Body of pancreas (tissue), 4 donors: Measurements from ENCODE around the gene NKD2. TPM values are rescaled to one million over a fixed set of nuclear protein-coding genes. Genes with fewer than 3 reads are reported as not detected.
"Not testable (repeated sequence)": the region's sequence is repeated elsewhere in the genome, so short reads cannot be mapped to it uniquely, and the experiment has no call there.

Experiments
- ATAC-seq: fragments of 150-250 bp; one replicate; pipeline ENCODE4 v1.9.1; 2016
- DNase-seq, 4 donors: peaks; one replicate each; pipeline ENCODE4 v3.0.0-alpha.2; 2019
- H3K27ac ChIP-seq, 4 donors: fragments of 200-600 bp; sonication (generic); 1 replicate in 3 of 4; 2 replicates in 1 of 4; pipeline versions ENCODE4 v1.5.1 to v1.6.1; 2016 to 2019; ENCODE audit warnings: mild to moderate bottlenecking in 1 of 4, mixed read lengths in 1 of 4, moderate library complexity in 1 of 4
- H3K27me3 ChIP-seq, 2 donors: fragments of 200-600 bp; sonication (generic); one replicate each; pipeline ENCODE4 v1.6.0; 2016; ENCODE audit warnings: mild to moderate bottlenecking in 1 of 2
- H3K36me3 ChIP-seq, 2 donors: fragments of 200-600 bp; sonication (generic); replicated peaks in 1 of 2; 2 replicates each; pipeline ENCODE4 v1.5.1; 2016; ENCODE audit warnings: low read depth in 2 of 2; ENCODE audit not compliant: insufficient read depth in 1 of 2
- H3K4me1 ChIP-seq: fragments of 200-600 bp; sonication (generic); one replicate; pipeline ENCODE4 v1.6.0; 2016
- H3K4me3 ChIP-seq, 2 donors: fragments of 200-600 bp; sonication (generic); 1 replicate in 1 of 2; 2 replicates in 1 of 2; pipeline ENCODE4 v1.5.1; 2016 to 2019
- H3K9me3 ChIP-seq, 3 donors: fragments of 200-600 bp; sonication (generic); 1 replicate in 2 of 3; 2 replicates in 1 of 3; pipeline ENCODE4 v1.5.1; 2016
- CTCF ChIP-seq, 7 experiments: fragments of 450-650 bp in 4 of 7; fragments of 200-600 bp in 3 of 7; sonication (generic) in 3 of 7; IDR thresholded peaks; one replicate each; pipeline ENCODE4 v1.5.1; 2016 to 2019; ENCODE audit warnings: antibody characterized with exemption in 7 of 7
- POLR2A ChIP-seq, 3 donors: fragments of 450-650 bp; IDR thresholded peaks; one replicate each; pipeline ENCODE4 v1.6.1; 2016; ENCODE audit warnings: antibody characterized with exemption in 3 of 3, mild to moderate bottlenecking in 2 of 3
- WGBS, 2 donors: methylation state at CpG; one replicate each; pipeline ENCODE4 v1.1.5; 2017; 5-methylcytosine and 5-hydroxymethylcytosine counted together
- intact Hi-C: fragments of 100-400 bp; cut with DNase I; formaldehyde crosslinking; loops from one replicate; pipeline ENCODE4 v1.15.1; 2023
- total RNA-seq, 2 donors: library from RNA; depleted of rRNA; stranded (reverse); fragments of >200 nt; gene quantifications; one replicate each; pipeline ENCODE4 v1.1.0, GENCODE V29; 2016

The NKD2 gene
- total RNA-seq, 2 donors from 2014 or later = 4.2 to 12.2 TPM

GRCh38 chr5:1081519-1081918 lies 72.9 kb downstream of the NKD2 start:
- H3K36me3 ChIP-seq = peaks cover 0 to 40% of the 10 kb centered on the region in 2 donors
- no peaks in the 10 kb centered on the region for H3K4me1 ChIP-seq
- intact Hi-C loops = no loop called here
- no peak overlapping the region for H3K4me3 ChIP-seq
- no peak overlapping the region for H3K27ac ChIP-seq
- H3K9me3 ChIP-seq = no peaks in the 10 kb centered on the region
- no peak for TF ChIP-seq CTCF (IDR thresholded peaks at IDR 0.05)
- TF ChIP-seq POLR2A (IDR thresholded peaks at IDR 0.05) = no peak
- H3K27me3 ChIP-seq = no peaks in the 10 kb centered on the region
- ATAC-seq (no peak), DNase-seq (no peak)
- WGBS, 2 donors = 88 to 93% methylated on average over 25 to 26 of the region's 26 CpGs

- peaks cover 0 to 47% of the 10 kb centered on the region in 2 donors for H3K36me3 ChIP-seq
- ATAC-seq, H3K9me3 ChIP-seq, H3K4me1 ChIP-seq, intact Hi-C loops, H3K4me3 ChIP-seq, H3K27ac ChIP-seq, DNase-seq, H3K27me3 ChIP-seq: not testable (repeated sequence)
- WGBS, 2 donors = 68 to 82% methylated on average over 13 to 15 of the region's 15 CpGs
Observed at GRCh38 chr5:1083026-1083425, 74.4 kb downstream of the NKD2 start.

- H3K9me3 ChIP-seq = no peaks in the 10 kb centered on the region
- ATAC-seq (no peak), DNase-seq (no peak)
- H3K36me3 ChIP-seq = peaks cover 0 to 46% of the 10 kb centered on the region in 2 donors
- no peaks in the 10 kb centered on the region for H3K4me1 ChIP-seq
- H3K4me3 ChIP-seq = no peak overlapping the region
- 92 to 97% methylated on average over 34 to 53 of the region's 57 CpGs for WGBS, 2 donors
- intact Hi-C loops = no loop called here
- H3K27ac ChIP-seq = no peak overlapping the region
- no peak for TF ChIP-seq CTCF (IDR thresholded peaks at IDR 0.05)
- no peak for TF ChIP-seq POLR2A (IDR thresholded peaks at IDR 0.05)
- H3K27me3 ChIP-seq = no peaks in the 10 kb centered on the region
Observed at GRCh38 chr5:1083823-1084605, 75.4 kb downstream of the NKD2 start.

- Histone ChIP-seq H3K9me3 (no peaks in the 10 kb centered on the region), H3K4me1 (peaks cover 12% of the 10 kb centered on the region), H3K27me3 (no peaks in the 10 kb centered on the region), H3K4me3 (no peak overlapping the region), H3K36me3 (peaks cover 0 to 41% of the 10 kb centered on the region in 2 donors), H3K27ac (no peak overlapping the region)
- DNase-seq (no peak), ATAC-seq (no peak)
- intact Hi-C loops = no loop called here
- WGBS, 2 donors = 95 to 98% methylated on average over 23 to 24 of the region's 39 CpGs
- TF ChIP-seq CTCF (IDR thresholded peaks at IDR 0.05) = no peak
- no peak for TF ChIP-seq POLR2A (IDR thresholded peaks at IDR 0.05)
Observed at GRCh38 chr5:1085391-1085790, 76.8 kb downstream of the NKD2 start.

DNA sequence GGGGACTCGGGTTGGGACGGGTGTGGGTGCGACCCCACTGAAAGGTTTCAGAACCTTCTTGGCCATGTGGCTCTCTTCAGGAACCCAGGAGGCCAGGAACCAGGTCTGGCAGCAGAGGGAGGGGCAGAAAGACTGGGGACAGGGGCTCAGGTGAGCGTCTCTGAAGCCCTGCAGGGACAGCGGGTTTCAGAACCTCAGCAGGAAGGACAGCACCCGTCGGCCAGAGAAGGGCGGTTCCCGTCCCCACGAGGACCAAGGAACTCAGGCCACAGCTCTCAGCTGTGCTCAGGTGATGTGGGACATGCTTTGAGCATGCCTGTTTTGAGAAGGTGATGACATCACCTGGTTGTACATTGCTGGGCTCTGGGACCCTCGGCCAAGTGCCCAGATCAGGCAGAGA lies 77.5 kb downstream of the NKD2 start:
- Histone ChIP-seq H3K27ac (no peak overlapping the region), H3K27me3 (no peaks in the 10 kb centered on the region), H3K36me3 (peaks cover 0 to 41% of the 10 kb centered on the region in 2 donors), H3K9me3 (no peaks in the 10 kb centered on the region), H3K4me1 (peaks cover 12% of the 10 kb centered on the region), H3K4me3 (no peak overlapping the region)
- ATAC-seq (no peak), DNase-seq (no peak)
- no peak for TF ChIP-seq POLR2A (IDR thresholded peaks at IDR 0.05)
- no peak for TF ChIP-seq CTCF (IDR thresholded peaks at IDR 0.05)
- intact Hi-C loops = no loop called here
- WGBS, 2 donors = 88 to 90% methylated on average over 9 to 10 of the region's 11 CpGs
